AG20443 (cell line): ENCODE data around the gene KCNG2.
"Not testable (repeated sequence)": the region's sequence is repeated elsewhere in the genome, so short reads cannot be mapped to it uniquely, and the experiment has no call there.

Experiments
- DNase-seq: peaks from one replicate; pipeline ENCODE4 v3.0.0; 2012; ENCODE audit warnings: low spot score, mixed read lengths

Gene KCNG2, protein sequence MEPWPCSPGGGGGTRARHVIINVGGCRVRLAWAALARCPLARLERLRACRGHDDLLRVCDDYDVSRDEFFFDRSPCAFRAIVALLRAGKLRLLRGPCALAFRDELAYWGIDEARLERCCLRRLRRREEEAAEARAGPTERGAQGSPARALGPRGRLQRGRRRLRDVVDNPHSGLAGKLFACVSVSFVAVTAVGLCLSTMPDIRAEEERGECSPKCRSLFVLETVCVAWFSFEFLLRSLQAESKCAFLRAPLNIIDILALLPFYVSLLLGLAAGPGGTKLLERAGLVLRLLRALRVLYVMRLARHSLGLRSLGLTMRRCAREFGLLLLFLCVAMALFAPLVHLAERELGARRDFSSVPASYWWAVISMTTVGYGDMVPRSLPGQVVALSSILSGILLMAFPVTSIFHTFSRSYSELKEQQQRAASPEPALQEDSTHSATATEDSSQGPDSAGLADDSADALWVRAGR

DNA sequence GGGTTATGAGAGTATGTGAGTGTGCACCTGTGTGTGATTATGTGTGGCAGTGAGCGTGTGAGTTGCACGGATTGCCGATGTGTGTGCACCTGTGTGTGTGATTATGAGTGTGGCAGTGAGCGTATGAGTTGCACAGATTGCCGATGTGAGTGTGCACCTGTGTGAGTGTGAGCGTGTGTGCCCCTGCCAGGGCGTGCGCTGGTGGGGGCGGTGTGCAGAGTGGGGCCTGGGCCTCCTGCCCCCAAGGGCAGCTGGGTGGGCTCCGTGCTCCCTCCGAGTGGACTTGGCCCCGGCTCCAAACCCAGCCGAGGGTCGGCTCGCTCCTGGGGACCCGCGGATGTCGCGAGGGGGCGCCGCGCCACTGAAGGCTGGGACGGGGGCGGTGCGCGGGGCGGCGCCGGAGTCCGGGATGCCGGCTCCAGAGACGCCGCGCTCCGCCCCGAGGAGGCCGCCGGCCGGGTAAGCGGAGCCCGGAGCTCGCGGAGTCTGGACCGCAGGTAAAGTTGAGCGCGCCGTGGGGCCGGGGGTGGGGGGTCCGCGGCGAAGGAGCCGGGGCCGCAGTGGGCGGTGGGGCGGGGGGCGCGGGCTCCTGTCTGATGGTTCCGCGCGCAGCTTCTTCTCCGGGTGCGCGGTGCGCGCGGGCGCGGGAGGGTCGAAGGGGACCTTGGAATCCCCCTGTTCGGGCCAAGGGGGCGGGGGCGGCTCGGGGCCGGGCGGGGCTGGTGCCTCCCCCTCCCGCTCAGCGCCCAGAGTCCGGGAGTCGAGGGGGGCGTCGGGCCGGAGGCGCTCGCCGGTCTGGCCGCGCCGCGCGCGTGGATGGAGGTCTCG, at the start of gene KCNG2:
Gene KCNG2, plus strand, starts transcription at position 421 of the 828 bp plus-strand sequence. CDS start 65,730 bp downstream, outside the sequence.
- DNase-seq = peak; percentile 69

DNA sequence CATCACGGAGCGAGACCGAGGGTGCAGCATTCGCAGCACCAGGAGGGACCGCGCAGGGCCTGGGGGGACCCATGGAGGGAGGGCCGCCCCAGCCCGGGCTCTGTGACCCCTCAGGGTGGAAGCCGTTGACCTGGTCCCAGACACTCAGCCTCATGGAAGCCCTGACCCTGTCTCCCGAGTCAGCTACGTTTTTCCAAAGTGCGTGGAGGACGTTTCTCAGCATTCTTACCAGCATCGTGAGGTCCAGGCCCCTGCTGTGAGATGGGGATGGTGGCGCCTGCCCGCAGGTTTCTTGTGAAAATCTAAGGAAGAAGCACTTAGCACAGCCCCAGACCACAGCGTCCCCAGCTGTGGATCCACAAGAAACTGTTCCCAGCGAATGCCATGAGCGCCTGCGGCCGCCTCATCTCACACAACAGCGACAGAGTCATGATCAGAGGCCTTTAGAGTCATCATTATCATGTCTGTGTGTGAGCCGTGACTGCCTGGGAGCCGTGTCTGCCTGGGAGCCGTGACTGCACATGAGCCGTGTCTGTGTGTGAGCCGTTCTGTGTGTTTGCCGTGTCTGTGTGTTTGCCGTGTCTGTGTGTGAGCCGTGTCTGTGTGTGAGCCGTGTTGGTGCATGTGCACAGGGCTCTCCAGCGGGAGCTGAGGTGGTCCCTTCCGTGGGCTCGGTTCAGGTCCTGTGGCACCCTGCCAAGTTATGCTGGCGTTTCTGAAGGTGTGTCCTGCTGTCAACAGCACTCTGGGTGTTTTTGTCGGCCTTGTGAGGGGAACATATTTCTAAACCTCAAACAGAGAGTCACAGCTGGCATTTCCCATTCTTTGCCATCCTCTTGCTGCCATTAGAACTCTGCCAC, 49.2 kb upstream of the KCNG2 start:
- DNase-seq = no peak

DNA sequence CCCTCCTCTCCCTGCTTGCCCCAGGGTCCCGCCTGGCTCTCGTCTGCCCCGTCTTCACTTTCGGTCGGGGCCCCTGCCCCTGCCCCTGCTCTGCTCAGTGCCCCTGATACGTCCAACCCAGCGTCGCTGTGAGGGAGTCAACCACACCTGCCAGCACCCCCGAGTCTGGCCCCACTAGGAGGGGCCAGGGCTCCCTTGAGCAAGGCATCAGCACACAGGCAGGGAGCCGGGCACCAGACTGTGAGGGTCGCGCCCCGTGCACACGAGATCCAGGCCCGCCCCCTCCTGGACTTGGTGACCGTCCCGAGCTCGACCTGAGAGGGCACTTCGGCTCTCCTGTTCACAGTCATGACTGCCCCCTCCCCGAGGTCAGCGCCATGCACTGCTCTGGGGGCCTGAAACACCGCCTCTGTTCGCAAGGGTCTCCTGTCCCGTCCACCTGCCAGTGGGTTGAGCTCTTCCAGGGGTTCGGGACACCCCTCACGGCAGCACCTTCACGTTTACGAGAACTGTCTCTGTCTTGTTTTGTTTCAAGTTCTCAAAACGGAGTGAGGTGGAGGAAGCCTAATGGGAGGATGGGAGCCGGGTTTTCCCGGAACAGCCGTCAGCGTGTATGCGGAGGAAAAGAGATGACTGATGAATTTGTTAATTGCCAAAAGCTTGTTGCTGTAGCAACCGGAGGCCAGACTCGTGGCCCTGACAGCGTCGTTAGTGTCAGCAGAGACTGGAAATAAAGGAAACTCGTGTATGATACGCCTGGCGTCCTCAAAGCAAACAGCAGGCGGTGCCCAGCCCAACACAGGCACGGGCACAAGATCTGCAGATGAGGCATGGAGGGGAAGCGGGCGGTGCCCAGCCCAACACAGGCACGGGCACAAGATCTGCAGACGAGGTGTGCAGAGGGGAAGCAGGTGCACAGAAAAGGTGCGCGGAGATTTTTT, 48.2 kb upstream of the KCNG2 start:
- DNase-seq = no peak

DNA sequence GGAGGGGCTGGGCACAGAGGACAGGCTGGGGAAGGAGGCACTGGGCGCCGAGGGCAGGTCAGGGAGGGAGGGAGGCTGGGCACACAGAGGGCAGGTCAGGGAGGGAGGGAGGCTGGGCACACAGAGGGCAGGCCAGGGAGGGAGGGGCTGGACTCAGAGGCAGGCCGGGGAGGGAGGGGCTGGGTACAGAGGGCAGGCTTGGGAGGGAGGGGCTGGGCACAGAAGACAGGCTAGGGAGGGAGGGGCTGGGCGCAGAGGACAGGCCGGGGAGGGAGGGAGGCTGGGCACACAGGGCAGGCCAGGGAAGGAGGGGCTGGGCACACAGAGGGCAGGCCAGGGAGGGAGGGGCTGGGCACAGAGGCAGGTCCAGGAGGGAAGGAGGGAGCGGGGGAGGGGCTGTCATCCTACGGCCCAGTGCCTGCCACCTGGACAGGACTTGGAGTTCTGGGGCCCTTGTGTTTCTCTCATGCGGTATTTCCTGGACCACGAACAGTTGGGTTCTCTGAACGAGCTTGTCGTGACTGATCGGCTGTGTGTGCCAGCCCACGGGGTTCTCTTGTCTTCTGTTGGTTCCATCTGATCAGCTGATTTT, 46.7 kb upstream of the KCNG2 start:
- DNase-seq = no peak

DNA sequence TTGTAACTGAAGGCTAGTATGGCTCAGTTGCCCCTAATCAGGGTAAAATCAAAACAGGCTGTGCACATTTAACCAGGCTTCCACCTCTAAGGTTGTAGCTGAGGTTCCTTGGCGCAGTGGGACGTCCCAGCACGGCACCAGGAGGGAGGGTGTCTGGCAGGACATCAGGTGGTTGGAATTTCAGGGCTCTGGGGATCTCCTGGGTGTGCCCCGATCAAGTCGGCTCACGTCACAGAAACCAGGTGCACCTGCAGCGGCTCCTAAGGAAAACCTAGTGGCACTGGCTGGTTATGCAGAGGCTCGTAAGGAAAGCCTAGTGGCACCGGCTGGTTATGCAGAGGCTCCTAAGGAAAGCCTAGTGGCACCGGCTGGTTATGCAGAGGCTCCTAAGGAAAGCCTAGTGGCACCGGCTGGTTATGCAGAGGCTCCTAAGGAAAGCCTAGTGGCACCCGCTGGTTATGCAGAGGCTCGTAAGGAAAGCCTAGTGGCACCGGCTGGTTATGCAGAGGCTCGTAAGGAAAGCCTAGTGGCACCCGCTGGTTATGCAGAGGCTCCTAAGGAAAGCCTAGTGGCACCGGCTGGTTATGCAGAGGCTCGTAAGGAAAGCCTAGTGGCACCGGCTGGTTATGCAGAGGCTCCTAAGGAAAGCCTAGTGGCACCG, 45.7 kb upstream of the KCNG2 start:
- DNase-seq = not testable (repeated sequence)

DNA sequence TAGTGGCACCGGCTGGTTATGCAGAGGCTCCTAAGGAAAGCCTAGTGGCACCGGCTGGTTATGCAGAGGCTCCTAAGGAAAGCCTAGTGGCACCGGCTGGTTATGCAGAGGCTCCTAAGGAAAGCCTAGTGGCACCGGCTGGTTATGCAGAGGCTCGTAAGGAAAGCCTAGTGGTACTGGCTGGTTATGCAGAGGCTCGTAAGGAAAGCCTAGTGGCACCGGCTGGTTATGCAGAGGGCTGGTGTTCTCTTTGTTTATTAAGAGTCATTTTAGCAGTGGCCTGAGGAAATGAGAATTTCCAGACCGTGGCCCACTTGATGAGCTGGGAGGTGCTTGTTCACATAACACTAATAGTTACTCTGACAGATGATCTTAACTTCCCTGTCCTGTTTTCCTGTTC, 44.8 kb upstream of the KCNG2 start:
- not testable (repeated sequence) for DNase-seq

DNA sequence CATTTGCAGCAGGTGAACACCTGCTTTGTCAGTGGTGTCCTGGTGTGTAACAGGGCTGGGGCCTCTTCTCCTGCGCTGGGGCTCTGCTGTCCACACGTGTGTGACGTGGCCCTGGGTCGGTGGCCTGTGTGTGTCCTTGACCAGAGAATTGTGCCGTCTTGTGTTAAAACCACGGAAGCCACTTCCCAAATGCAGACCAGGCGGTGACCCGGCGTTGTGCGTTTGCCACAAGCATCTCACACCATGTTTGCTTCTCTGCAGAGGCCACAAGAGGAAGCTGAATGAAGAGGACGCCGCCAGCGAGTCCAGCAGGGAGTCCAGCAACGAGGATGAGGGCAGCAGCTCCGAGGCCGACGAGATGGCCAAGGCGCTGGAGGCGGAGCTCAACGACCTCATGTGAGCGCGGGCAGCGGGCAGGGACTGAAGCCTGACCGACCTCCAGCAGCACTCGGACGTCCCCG, 44.3 kb upstream of the KCNG2 start:
- no peak for DNase-seq

DNA sequence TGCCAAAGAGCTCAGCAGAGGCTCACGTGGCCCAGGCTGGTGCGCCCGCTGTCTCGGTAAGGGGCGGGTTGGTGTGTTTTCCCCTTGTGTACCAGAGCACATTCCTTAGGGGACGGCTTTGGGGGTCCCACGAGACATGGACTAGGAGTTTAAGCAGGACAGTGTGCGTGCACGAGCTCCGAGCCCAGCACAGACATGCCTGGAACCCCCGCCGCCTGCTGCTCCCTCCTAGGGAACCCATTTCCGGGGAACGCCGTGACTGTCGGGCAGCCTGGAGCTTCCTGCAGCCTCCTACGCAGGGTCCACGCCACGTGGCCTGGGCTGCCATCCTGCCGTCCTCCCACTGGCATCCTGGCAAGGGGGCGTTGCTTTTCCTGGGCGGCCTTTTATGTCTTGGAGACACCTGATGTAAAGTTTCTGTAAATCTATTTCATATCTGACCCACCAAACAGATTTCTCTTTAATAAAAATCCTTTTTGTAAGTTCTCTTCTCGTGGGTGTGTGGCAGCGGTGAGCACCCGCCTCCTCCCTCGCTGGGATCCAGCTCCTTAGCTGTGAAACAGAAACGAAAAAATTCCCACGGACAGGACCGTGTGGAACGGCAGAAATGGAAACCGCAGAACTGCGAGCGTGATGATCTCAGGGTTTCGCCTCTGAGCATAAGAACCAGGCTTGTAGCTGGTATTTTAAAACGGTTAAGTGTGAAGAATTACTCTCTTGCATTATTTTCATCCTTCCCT, 43.5 kb upstream of the KCNG2 start:
- DNase-seq = no peak

DNA sequence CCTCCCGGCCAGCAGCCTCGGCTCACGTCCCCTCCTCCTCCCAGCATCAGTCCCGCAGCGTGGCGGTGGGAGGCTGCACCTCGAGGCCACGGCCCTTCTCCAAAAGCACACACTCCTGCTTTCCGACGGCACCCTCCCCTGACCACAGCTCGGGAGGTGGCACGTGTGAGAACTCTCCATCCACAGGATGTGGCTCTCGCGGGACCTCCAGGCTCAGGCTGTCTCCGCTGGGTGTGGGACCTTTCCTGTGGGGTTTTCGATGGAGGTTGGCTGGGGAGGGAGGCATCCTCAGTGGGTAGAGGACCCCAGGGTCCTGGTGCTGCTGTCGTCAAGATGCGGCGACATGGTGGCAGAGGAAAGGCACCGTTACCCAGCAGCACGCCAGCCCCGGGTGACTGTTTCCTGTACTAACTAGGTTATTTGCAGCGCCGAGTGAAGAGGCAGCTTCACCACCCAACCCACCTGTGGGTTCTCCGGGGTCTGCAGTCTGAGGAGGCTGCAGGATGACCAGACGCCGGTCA, 42.8 kb upstream of the KCNG2 start:
- no peak for DNase-seq

DNA sequence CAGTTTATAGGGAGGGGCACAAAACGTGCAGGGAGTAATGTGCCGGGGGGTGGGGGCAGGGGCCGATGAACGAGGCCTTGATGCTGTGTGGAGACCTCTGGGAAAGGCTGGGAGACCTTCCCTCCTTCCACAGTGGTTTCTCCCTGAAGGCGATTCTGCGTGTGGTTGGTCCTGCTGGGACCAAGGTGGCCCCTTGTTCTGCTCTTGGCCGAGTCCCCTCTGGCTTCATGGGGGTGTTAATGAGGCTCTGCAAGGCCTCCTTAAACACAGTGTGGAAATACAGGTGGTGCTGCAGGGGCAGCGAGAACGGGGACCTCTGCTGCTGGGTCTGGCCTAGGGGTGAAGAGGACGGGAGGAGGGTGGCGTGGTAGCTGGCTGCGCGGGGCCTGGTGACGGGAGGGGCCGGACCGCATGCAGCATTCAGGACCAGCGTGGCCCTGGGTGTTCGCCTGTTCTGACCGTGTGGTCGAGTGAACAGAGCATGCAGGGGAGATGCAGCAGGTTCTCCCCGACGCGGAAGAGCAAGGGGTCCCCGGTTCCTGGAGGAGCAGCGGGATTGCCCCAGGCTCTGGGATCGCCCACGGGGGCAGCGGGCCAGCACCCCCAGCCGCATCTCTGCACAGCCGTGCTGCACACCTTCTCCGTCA, 42.1 kb upstream of the KCNG2 start:
- DNase-seq = no peak

DNA sequence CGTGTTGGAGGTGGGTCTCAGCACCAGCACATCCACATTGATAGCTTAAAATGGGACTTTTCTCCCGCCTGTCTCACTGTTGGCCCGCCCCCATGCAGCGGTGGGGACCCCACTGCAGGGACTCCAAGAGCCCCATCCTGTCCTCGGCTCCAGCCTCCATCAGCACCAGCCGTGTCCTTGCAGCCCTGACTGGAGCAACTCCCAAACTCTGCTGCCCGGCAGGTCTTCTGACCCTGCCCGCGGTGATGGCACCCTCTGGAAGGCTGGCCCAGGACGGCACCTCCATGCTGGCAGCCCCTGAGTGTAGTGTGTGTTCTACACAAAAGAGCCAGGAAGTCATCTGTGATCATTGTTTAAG, 41.6 kb upstream of the KCNG2 start:
- DNase-seq = no peak

DNA sequence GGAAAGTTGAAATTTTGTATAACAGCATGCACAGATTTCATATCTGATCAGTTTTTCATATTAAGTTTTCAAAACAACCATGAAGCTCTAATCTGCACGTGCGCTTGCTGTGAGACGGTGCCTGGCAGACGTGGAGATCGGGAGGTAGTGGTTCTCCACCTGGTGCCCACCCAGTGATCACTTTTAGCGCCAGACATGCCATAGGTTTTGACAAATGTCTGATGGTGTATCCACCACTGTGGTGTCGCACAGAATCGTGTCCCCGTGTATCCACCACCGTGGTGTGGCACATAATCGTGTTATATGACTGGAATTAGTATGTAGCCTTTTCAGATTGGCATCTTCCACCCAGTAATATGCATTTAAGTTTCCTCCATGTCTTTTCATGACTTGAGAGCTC, 40.9 kb upstream of the KCNG2 start:
- DNase-seq = no peak

DNA sequence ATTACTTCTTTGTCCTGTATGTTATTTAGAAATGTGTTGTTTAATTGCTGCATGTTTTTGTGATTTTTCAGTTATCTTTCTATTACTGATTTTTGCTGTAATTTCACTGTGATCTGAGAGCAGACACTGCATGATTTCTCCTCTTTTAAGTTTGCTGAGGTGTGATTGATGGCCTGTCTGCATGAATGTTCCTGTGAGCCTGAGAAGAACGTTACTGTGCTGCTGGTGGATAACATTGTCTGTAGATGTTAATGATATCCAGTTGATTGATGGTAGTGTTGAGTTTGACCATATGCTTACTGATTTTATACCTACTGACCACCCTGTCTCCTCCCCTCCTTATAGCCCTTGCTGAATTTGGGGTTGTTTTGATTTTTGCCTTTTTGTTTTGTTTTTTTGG, 37.4 kb upstream of the KCNG2 start:
- DNase-seq = no peak

DNA sequence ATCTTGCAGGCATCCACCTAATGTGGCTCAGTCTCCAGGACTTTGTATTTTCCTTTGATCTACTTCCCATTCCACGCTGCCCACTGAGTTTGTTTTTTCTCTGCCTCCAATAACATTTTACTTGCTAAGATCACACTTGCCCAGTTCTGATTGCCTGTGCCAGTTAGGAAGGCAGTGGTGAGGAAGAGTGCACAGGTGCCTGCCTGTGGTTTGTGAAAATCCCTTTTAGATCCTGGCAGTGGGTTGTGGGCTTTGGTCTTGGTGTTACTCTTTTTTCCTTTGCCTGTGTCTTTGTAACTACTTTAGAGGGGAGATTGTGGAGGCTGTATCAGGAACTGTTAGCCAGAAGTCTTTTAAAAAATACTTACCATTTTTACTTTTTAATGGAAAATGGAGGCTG, 36.9 kb upstream of the KCNG2 start:
- no peak for DNase-seq

DNA sequence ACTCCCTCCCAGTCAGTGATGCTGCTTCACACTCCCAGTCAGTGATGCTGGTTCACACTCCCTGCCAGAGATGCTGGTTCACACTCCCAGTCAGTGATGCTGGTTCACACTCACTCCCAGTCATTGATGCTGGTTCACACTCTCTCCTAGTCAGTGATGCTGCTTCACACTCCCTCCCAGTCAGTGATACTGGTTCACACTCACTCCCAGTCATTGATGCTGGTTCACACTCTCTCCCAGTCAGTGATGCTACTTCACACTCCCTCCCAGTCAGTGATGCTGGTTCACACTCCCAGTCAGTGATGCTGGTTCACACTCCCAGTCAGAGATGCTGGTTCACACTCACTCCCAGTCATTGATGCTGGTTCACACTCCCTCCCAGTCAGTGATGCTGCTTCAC, 34.3 kb upstream of the KCNG2 start:
- DNase-seq = no peak

DNA sequence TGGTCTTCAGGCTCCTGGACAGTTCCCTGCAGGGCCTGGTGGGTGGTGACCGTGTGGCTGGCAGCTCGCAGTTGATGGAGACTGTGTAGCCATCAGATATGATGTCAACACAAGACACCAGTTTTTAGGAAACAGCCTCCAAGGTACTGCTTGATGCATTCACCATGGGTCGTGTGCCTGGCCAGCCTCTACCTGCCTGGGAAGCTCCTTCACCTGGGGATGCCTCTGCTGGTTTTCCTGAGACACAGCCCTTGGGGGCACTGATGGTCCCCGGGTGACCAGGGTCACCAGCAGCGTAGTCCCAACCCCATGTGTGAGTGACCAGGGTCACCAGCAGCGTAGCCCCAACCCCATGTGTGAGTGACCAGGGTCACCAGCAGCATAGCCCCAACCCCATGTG, 33.6 kb upstream of the KCNG2 start:
- no peak for DNase-seq

DNA sequence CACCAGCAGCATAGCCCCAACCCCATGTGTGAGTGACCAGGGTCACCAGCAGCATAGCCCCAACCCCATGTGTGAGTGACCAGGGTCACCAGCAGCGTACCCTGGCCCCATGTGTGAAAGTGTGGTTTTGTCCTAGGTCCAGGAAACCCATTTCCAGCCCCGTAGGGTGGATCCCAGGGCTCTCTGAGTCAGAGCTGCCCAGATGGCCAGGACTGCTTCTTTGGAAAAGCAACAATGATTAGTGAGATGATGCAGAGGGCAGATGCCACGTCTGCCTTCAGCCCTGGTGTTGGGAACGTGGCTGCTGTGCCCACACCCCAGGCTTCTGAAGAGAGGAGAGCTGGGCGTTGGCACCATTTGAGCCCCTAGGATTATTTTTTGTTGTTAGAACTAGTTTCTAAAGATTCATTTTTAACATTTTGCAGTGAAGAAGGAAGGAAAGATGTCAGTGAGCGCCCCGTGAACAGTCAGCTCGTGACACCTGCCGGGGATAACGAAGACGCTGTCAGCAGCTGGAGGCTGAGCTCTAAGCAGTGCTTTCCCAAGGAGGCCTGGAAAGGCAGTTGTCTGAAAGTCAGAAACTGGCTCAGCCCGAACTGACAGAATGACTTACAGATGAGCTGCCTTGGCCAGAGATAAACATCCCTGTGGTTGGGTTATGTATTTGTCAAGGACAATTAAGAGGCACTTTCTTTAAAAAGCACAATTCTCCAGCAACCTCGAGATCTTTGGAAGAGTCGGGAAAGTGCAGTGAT, 32.1 kb upstream of the KCNG2 start:
- DNase-seq = peak; percentile 86

DNA sequence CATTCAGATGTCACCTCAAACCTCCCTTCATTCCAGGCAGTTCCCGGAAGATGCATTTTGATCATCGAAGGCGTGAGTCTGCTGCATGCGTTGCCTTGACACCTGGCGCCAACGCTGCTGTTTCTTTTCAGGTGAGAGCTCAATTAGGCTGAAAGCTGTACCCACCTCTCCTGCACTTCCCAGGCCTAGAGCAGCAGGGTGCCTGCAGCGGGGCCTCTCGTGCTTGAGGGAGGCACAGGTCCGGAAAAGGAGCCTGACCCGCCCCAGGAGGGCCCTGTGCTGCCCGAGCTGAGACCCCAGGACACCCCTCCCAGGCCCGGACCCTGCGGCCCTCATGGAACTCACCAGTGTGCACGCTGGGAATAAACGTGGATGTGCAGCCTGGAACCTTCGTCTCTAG, 31.4 kb upstream of the KCNG2 start:
- no peak for DNase-seq
